Adipose tissue (tissue), 3 donors: ENCODE results near the gene PRKAR1B. TPM values are rescaled to one million over a fixed set of nuclear protein-coding genes. Genes with fewer than 3 reads are reported as not detected.

ENCODE experiments used
- H3K27ac ChIP-seq: one replicate; pipeline ENCODE4 v1.5.1; 2013; ENCODE audit warnings: low read depth, low read length
- WGBS, 3 donors: extraction: QIAGEN DNeasy Blood & Tissue Kit; methylation state at CpG; one replicate each; pipeline ENCODE4 v1.1.7; 2013; 5-methylcytosine and 5-hydroxymethylcytosine counted together
- polyA plus RNA-seq, 3 donors: library from polyadenylated mRNA; stranded (reverse); fragments of 200-250 nt; gene quantifications; one replicate each; pipeline ENCODE4 v1.2.3, GENCODE V29; 2013
- donor health status: healthy with polysubstance abuse.
- donor health status: Bipolar disorder and iron deficiency.
- donor health status: healthy.

The PRKAR1B gene
- polyA plus RNA-seq, 3 donors: 4.0 to 10.2 (median 10.1) TPM

GRCh38 chr7:577741-578370 is 149.2 kb downstream of the PRKAR1B start:
- no peak overlapping the region for H3K27ac ChIP-seq
- 92 to 95% (median 93%) methylated on average over 29 to 30 of the region's 30 CpGs for WGBS, 3 donors

DNA sequence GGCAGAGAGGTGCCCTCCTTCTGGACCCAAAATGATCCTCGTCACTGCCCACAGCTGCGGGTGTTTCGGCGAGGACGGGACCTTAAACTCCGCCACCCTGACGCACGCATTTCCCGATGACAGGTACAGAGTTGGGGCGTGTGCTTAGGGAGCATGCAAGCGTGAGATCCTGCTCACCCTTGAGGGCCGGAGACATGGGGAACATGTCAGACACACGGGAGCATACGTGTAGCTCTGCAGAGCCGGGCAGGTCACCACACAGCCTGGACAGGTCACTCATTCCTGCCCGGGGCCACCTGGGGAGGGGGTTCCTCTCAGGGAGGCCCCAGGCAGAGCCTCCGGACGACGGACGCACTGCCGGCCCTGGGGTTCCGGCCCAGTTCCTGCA is 149.8 kb downstream of the PRKAR1B start:
- 97 to 98% (median 97%) methylated on average over 22 of the region's 22 CpGs for WGBS, 3 donors

DNA sequence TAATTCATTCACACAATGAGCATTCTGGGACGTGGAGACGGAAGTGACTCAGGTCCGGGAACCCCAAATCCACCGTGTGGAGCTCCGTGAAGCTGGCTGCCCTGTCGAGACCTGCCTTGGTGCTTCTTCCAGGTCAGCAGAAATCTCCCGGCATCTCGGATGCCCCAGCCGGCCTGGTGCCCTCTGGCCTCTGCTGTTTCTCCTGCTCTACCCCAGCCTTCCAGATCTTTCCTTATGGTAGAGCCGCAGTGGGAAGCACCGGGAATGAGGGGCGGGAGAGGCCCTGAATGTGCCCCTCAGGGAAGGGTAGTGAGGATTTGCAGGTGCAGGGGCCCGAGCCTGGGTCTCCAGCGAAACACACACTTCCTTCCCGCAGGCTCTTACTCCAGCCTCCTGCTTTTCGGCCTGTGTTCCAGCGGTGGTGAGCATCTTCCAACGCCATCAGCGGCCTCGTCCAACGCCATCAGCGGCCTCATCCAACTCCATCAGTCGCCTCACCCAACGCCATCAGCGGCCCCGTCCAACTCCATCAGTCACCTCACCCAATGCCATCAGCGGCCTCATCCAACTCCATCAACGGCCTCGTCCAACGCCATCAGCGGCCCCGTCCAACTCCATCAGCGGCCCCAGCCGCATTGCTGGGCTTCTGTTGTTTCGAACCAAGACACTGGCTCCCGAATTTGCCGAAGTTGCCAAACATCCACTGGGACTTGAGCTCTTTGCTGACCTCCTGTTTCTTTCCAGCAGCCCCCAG is 150.4 kb downstream of the PRKAR1B start:
- H3K27ac ChIP-seq: no peak overlapping the region
- WGBS, 3 donors: 93 to 94% (median 93%) methylated on average over 37 of the region's 37 CpGs

More for the DNA sequence above, 149.8 kb downstream of the PRKAR1B start:
- no peak overlapping the region for H3K27ac ChIP-seq

DNA sequence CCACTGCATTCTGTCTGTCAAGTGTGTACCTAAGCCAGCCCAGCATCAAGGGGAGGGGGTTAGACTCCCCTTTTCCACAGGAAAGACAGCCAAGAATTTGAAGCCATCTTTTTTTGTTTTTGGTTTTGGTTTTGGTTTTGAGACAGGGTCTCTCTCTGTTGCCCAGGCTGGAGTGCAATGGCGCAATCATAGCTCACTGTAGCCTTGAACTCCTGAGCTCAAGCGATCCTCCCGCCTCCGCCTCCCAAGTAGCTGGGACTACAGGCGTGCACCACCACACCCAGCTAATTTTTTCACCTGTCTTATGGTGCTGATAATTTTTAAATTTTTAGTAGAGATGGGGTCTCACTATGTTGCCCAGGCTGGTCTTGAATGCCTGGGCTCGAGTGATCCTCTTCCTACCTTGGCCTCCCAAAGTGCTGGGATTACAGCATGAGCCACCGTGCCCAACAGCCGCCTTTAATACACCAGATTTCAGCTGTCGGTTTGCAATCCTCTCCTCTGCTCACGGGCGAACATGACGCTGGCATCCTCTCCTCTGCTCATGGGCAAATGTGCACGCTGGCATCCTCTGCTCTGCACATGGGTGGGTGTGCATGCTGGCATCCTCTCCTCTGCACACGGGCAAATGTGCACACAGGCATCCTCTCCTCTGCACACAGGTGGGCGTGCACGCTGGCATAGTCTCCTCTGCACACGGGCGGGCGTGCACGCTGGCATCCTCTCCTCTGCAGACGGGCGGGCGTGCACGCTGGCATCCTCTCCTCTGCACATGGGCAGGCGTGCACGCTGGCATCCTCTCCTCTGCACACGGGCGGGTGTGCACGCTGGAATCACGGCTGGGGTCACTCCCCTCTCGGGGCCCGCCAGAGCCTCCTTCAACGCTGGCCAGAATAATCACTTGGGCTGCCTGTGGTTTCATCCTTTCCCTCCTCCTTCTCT is 151.4 kb downstream of the PRKAR1B start:
- WGBS, 3 donors: 89 to 97% (median 91%) methylated on average over 32 to 33 of the region's 33 CpGs
- no peak overlapping the region for H3K27ac ChIP-seq

DNA sequence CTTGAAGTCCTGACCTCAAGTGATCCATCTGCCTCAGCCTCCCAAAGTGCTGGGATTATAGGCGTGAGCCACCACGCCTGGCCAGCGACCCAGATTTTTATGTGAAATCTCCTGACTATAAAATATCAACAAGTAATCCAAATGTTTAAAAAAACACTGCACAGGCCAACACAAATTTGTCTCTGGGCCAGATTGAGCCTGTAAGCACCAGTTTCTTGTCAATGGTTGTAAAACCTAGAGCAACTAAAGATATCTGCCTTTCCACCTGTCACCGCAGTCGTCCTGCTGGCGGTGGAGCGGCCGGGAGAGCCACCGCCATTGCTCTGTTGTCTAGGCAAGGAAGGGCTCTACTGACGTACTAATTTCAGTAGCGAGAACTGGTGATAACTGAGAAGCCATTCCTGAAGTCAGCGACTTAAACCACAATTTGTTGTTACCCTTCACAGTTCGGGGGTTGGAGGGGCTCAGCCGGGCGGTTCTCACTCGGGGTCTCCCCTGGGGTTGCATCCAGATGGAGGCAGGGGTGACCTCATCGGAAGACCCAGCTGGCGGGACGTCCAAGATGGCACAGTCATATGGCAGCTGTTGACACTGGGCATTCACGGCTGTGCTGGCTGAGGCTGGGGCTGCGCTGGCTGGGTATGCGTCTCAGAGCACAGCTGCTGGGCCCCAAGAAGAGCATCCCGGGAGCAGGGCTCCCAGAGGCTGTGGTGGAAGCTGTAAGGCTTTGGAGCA is 152.3 kb downstream of the PRKAR1B start:
- WGBS, 3 donors: 86 to 95% (median 94%) methylated on average over 23 of the region's 23 CpGs
- H3K27ac ChIP-seq: no peak overlapping the region

DNA sequence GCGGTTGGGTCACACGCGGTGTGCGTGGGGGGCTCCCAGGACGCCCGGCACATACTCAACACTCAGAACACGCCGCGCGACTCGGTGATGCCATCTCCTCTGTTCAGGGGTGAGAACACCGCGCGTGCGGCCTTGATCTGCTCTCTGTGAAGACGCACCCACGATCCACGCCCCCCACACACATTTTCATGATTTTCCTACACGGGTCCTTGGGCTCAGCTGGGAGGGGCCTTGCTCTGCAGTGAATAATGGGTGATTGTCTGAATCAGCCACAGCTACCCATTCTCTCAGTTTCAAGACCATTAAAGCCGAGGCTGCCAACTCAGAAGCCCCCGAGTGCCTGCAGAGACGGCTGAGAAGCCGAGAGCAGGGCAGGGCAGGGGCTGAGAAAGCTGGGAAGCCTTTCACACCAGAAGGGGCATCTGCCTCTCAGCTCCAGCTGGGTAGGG is 153.1 kb downstream of the PRKAR1B start:
- 88 to 93% (median 92%) methylated on average over 23 of the region's 23 CpGs for WGBS, 3 donors
- H3K27ac ChIP-seq: no peak overlapping the region

DNA sequence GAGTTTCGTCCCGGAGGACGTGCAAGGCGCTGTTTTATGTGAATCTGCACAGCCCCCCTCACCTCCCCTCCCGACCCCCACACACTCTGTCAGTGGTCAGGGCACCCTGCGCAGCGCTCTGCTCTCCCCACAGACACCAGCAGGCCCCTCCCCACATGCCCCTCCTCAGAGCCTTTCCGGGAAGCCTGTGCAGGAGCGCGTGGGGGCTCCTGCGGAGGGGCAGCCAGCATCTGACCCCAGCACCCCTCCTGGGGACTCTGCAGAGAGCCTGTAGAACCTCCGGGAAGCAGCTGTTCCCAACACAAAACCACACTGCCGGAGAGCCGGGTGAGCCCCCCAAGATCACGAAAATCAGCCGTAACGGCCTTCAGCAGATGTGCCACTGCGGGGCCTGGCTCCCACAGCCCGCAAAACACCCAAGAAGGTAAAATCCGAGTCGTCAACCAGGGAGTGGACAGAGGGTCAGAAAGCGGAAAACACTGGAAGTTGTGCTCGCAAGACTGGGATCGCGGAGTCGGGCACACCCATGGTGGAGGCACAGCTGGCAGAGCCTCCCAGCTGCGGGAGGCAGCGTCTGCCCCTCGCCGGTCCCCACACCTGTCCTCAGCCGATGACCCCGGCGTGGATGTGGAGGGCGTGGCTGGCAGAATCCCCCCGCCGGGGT is 153.7 kb downstream of the PRKAR1B start:
- no peak overlapping the region for H3K27ac ChIP-seq
- WGBS, 3 donors: 90 to 92% (median 92%) methylated on average over 34 to 36 of the region's 36 CpGs

- WGBS, 3 donors: 85 to 91% (median 89%) methylated on average over 45 of the region's 45 CpGs
- no peak overlapping the region for H3K27ac ChIP-seq
Observed at GRCh38 chr7:572416-573268, 154.4 kb downstream of the PRKAR1B start.

- no peak overlapping the region for H3K27ac ChIP-seq
- WGBS, 3 donors: 97 to 98% (median 97%) methylated on average over 38 of the region's 38 CpGs
Observed at GRCh38 chr7:571718-572415, 155.2 kb downstream of the PRKAR1B start.

- no peak overlapping the region for H3K27ac ChIP-seq
- 91 to 94% (median 92%) methylated on average over 33 of the region's 33 CpGs for WGBS, 3 donors
Observed at GRCh38 chr7:571096-571717, 155.9 kb downstream of the PRKAR1B start.

DNA sequence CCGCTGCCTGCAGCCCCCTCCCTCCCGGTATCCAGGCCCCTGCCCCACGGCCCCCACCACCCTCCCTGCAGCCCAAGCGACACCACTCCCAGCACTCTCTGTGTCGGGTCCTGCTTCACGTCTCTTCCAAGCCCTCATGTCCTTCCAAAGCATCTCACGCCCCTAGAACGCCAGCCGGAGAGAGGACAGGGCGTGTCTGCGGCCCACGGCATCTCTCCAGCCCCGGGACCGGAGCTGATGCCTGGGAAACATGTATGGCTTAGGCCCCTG is 156.3 kb downstream of the PRKAR1B start:
- no peak overlapping the region for H3K27ac ChIP-seq
- 84 to 92% (median 91%) methylated on average over 14 of the region's 14 CpGs for WGBS, 3 donors

DNA sequence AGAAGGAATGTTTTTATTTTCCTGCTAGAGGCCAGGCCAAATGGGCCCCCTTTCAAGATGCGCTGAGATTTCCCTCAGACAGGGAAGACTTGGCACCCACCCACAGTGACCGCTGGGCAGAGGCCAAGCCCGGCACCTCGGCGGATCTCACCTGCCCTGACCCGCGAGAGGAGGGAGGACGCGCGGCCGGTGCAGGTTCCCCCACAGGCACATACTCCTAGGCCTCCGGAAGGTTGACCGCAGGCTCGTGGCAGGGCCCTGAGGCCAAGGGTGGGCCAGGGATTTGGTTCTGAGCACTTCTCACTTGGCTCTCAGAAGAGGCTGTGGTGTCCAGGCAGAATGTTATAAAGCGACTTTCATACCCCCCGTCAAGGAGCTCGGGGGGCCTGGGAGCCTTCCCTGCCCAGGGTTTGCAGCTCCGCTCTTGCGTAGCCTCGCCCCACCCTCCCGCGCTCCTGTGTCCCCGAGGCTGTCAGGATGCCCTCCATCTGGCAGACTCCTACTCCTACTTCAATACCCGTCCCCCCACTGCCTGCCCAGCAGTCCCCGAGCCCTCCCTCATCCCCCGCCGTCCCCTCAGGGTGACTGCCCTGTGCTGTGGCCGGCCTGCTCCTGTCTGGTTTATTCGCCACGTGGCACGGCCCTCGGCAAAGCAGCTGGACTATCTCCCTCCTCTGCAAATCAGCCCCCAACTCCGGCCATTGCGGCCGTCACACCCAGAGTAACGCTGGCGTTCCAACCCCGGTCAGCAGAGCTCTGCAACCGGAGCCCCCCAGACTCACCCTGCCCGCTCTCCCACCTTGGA is 156.9 kb downstream of the PRKAR1B start:
- no peak overlapping the region for H3K27ac ChIP-seq
- 90 to 94% (median 91%) methylated on average over 37 to 40 of the region's 40 CpGs for WGBS, 3 donors

DNA sequence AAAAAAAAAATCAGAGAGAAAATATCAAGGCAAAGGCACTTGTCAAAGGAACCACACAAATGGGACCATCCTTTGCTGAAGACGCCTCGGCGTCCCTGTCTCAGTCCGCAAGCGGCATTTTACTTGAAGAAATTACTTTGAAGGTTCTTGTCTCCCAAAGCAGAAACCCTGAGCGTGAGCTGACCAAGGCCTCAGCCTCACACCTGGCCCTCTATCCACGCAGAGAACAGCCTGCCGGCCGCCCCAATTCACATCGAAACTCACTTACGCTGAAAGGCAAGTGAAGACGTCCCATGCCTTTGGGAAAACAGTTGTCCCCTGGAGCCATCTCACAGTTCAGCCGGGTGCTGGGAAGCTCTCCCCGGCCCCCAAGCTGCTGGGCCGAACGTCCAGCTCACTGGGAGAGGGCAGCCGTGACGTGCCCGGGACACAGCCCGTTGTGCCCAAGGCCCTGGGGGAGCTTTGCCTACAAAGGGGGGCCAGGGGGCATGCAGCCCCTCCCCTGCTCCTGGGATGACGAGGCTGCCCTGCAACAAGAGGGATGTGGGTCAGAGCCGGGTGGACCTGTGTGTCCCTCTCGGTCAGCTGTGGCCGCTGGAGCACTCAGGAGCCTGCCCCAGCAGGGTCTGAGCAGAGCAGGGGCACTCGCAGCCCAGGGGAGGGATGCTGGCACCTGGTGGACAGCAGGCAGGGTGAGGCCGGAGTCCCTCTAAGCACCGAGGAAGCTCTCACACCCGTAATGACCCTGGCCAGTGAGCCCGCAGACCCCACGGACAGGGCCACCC is 157.8 kb downstream of the PRKAR1B start:
- H3K27ac ChIP-seq: no peak overlapping the region
- 90 to 94% (median 91%) methylated on average over 30 of the region's 30 CpGs for WGBS, 3 donors

DNA sequence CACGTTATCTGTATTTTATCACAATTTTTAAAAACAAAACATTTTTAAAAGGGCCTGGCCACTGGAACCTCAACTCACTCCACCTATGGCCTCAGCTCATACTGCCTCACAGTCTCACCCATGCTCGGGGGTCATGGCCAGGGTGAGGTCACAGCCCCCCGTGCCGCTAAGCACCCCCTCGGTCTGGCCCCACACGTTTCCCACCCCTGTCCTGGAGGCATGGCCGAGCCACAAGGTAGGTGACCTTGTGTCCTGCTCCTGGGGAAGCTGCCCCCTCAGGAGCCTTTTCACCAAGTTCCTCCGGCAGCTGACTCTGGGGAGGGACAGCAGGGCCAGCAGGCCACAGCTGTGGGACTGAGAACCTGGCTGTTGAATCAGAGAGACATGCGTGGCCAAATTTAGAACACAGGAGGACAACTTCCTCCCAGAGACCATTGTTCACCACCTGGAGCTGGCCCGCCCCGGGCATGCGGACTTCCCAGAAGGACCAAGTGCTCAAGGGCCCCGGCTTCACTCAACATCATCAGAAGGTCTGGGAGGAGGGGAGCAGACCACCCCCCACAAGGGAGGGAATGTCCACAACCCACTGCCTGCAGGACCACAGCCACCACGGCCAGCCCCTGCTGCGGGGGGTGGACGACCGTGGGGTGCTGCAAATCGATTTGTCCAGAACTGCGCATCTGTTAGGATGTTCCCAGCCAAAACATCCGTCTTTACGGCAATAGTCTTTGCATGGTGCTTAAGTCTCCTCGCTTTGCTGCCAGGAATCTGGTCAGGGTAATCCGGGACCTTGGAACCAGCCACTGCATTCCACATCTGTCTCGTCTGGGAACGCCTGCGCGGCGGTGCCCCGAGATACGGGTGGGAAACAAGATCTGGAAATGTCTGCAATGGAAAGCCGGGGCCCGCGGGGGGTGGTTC is 158.8 kb downstream of the PRKAR1B start:
- WGBS, 3 donors: 59 to 79% (median 70%) methylated on average over 33 of the region's 33 CpGs
- H3K27ac ChIP-seq: no peak overlapping the region
